Endodermal cell (in vitro differentiated cells): ENCODE data around the gene INHBE. TPM values are rescaled to one million over a fixed set of nuclear protein-coding genes. Genes with fewer than 3 reads are reported as not detected.
A peak's percentile ranks its signal among the peaks of the same experiment; 100 is the strongest.

ENCODE experiments used
- DNase-seq: peaks from one replicate; pipeline ENCODE4 v3.0.0-alpha.2; 2017
- H3K27ac ChIP-seq: 2 replicates; pipeline ENCODE4 v1.5.1; 2013; ENCODE audit warnings: mild to moderate bottlenecking, low read depth, low read length, moderate library complexity
- H3K27me3 ChIP-seq: 2 replicates; pipeline ENCODE4 v1.6.1; 2013; ENCODE audit warnings: mild to moderate bottlenecking, low read length, moderate library complexity; ENCODE audit not compliant: insufficient read depth, control insufficient read depth, poor library complexity, severe bottlenecking
- H3K36me3 ChIP-seq: 2 replicates; pipeline ENCODE4 v1.7.0; 2013; ENCODE audit warnings: mild to moderate bottlenecking, low read length, moderate library complexity; ENCODE audit not compliant: control insufficient read depth, insufficient read depth
- H3K4me1 ChIP-seq: one replicate; pipeline ENCODE4 v1.7.0; 2013; ENCODE audit warnings: low read length; ENCODE audit not compliant: control insufficient read depth, insufficient read depth
- H3K4me3 ChIP-seq: 2 replicates; pipeline ENCODE4 v1.5.1; 2013; ENCODE audit warnings: mild to moderate bottlenecking, low read length, moderate library complexity
- H3K9ac ChIP-seq: 2 replicates; pipeline ENCODE4 v1.6.1; 2013; ENCODE audit warnings: mild to moderate bottlenecking, low read length, moderate library complexity; ENCODE audit not compliant: poor library complexity, severe bottlenecking; ENCODE audit errors: extremely low read depth
- H3K9me3 ChIP-seq: 2 replicates; pipeline ENCODE4 v1.6.1; 2013; ENCODE audit warnings: mild to moderate bottlenecking, low read length, moderate library complexity; ENCODE audit not compliant: control insufficient read depth
- H3K27ac Mint-ChIP-seq: 2 replicates; pipeline ENCODE4 v1.8.0; 2020; ENCODE audit warnings: mixed read lengths
- H3K27me3 Mint-ChIP-seq: 2 replicates; pipeline ENCODE4 v1.8.0; 2021; ENCODE audit warnings: mild to moderate bottlenecking, mixed read lengths; ENCODE audit not compliant: insufficient read depth
- H3K36me3 Mint-ChIP-seq: 2 replicates; pipeline ENCODE4 v1.8.0; 2020; ENCODE audit warnings: low read depth, mixed read lengths
- H3K4me1 Mint-ChIP-seq: 2 replicates; pipeline ENCODE4 v1.8.0; 2020; ENCODE audit warnings: mixed read lengths
- H3K4me3 Mint-ChIP-seq: 2 replicates; pipeline ENCODE4 v1.8.0; 2020; ENCODE audit warnings: mild to moderate bottlenecking, moderate library complexity, mixed read lengths
- H3K9me3 Mint-ChIP-seq: 2 replicates; pipeline ENCODE4 v1.8.0; 2020; ENCODE audit warnings: mild to moderate bottlenecking, mixed read lengths
- WGBS, 2 experiments: methylation state at CpG; one replicate each; pipeline versions ENCODE4 v1.1.5 to v1.1.7; 2013; ENCODE audit warnings: missing lambda C conversion rate in 2 of 2, mixed read lengths in 1 of 2; ENCODE audit not compliant: insufficient coverage in 1 of 2, insufficient read length in 1 of 2; 5-methylcytosine and 5-hydroxymethylcytosine counted together
- total RNA-seq, 2 donors: library from RNA; stranded (reverse); fragmentation: NEBNext Ultra II Directional in 1 of 2; extraction: Animal tissue kit (Norgen Biotek cat#: 25700) in 1 of 2; gene quantifications; 2 replicates in 1 of 2; 3 replicates in 1 of 2; pipeline ENCODE4 v1.2.1, GENCODE V29; 2021
- TF ChIP-seq, protein P1 (sequence below): fragments of 200-600 bp; sonication (generic); conservative IDR thresholded peaks from 2 replicates; pipeline ENCODE4 v1.5.0; 2021; ENCODE audit warnings: antibody characterized with exemption, mild to moderate bottlenecking

Gene INHBE
- total RNA-seq, 2 donors from 2014 or later = 0.24 to 0.29 TPM

DNA sequence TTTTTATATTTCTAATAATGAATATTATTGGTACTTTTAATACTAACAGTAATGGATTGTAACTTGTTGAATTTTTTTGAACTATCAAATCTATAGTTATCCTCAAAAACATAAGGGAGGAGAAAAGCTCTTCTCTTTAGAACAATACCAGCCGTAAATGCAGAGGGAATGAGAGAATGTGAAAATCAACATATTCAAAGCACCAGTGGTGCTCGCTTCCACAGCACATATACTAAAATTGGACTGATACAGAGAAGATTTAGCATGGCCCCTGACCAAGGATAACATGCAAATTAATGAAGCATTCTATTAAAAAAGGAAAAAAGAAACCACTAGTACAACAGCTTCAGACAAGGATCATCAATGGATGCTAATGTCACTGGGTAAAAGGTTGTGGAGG lies 40.0 kb upstream of the INHBE start:
- H3K36me3 Mint-ChIP-seq = no peaks in the 10 kb centered on the region
- H3K4me3 Mint-ChIP-seq = no peak overlapping the region
- Histone ChIP-seq H3K4me1 (no peaks in the 10 kb centered on the region), H3K9ac (no peak overlapping the region), H3K27ac (no peak overlapping the region), H3K9me3 (no peaks in the 10 kb centered on the region), H3K36me3 (peaks cover 6% of the 10 kb centered on the region), H3K4me3 (no peak overlapping the region), H3K27me3 (no peaks in the 10 kb centered on the region)
- H3K27ac Mint-ChIP-seq = no peak overlapping the region
- DNase-seq = no peak
- no peaks in the 10 kb centered on the region for H3K9me3 Mint-ChIP-seq
- H3K4me1 Mint-ChIP-seq = peaks cover 5% of the 10 kb centered on the region
- TF ChIP-seq, protein P1, sequence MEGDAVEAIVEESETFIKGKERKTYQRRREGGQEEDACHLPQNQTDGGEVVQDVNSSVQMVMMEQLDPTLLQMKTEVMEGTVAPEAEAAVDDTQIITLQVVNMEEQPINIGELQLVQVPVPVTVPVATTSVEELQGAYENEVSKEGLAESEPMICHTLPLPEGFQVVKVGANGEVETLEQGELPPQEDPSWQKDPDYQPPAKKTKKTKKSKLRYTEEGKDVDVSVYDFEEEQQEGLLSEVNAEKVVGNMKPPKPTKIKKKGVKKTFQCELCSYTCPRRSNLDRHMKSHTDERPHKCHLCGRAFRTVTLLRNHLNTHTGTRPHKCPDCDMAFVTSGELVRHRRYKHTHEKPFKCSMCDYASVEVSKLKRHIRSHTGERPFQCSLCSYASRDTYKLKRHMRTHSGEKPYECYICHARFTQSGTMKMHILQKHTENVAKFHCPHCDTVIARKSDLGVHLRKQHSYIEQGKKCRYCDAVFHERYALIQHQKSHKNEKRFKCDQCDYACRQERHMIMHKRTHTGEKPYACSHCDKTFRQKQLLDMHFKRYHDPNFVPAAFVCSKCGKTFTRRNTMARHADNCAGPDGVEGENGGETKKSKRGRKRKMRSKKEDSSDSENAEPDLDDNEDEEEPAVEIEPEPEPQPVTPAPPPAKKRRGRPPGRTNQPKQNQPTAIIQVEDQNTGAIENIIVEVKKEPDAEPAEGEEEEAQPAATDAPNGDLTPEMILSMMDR = no peak
- 83 to 94% methylated on average over 1 to 2 of the region's 2 CpGs for WGBS, 2 experiments
- no peaks in the 10 kb centered on the region for H3K27me3 Mint-ChIP-seq

DNA sequence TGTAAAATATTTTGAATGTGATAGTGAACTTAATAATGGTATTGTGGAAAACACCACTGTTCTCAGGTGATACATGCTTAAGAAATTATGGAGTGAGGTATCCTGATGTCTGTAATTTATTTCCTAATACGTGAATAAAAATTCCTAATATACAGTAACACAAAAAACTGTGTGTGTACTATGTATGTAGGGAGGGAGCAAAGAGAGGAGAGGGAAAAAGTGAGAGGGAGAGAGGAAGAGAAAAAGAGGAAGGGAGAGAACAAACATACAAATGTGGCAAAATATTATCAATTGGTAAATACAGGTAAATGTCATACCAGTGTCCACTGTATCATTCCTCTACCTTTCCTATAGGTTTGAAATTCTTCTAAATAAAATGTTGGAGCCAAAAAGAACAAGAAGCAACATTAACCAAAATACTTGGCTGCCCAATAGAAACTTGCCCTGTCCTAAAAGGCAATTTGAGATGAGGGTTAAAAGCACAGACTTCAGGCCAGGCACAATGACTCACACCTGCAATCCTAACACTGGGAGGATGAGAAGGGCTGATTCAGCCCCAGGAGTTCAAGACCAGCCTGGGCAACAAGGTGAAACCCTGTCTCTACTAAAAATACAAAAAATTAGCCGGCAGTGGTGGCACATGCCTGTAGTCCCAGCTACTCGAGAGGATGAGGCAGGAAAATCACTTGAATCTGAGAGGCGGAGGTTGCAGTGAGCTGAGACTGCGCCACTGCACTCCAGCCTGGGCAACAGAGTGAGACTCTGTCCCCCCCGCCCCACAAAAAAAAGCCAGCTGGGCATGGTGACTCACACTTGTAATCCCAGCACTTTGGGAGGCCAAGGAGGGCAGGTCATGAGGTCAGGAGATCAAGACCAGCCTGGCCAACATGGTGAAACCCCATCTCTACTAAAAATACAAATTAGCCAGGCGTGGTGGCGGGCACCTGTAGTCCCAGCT lies 38.8 kb upstream of the INHBE start:
- no peak for DNase-seq
- no peaks in the 10 kb centered on the region for H3K4me1 ChIP-seq
- WGBS, 2 experiments = 92 to 96% methylated on average over 7 of the region's 8 CpGs
- no peaks in the 10 kb centered on the region for H3K9me3 ChIP-seq
- H3K4me3 ChIP-seq = no peak overlapping the region
- no peaks in the 10 kb centered on the region for H3K27me3 ChIP-seq
- Mint-ChIP-seq H3K4me1 (peaks cover 5% of the 10 kb centered on the region), H3K4me3 (no peak overlapping the region), H3K36me3 (no peaks in the 10 kb centered on the region), H3K9me3 (no peaks in the 10 kb centered on the region), H3K27me3 (no peaks in the 10 kb centered on the region), H3K27ac (no peak overlapping the region)
- peak overlapping the region; percentile 44 for H3K27ac ChIP-seq
- TF ChIP-seq, protein P1 = no peak
- peaks cover 6% of the 10 kb centered on the region for H3K36me3 ChIP-seq
- no peak overlapping the region for H3K9ac ChIP-seq

DNA sequence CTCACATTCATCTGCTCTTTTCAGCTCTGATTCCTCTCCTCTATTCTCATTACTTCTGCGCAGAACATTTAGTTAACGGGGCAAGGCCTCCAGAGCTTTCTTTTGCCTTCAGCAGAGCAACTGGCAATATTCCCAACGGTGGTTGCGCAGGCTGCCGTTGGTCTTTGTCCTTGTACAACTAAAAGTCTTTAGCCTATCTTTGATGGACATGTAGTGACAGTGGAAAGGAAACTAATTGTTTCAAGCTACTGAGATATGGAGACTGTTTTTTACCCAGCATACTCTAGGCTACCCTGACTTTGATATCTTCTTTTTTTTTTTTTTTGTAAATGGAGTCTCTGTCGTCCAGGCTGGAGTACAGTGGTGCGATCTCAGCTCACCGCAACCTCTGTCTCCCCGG lies 36.9 kb upstream of the INHBE start:
- 97 to 100% methylated on average over 3 to 9 of the region's 9 CpGs for WGBS, 2 experiments
- no peak overlapping the region for H3K9ac ChIP-seq
- H3K9me3 ChIP-seq = no peaks in the 10 kb centered on the region
- Mint-ChIP-seq H3K36me3 (peaks cover 11% of the 10 kb centered on the region), H3K4me1 (peaks cover 5% of the 10 kb centered on the region), H3K27ac (no peak overlapping the region), H3K27me3 (no peaks in the 10 kb centered on the region), H3K4me3 (no peak overlapping the region), H3K9me3 (no peaks in the 10 kb centered on the region)
- peaks cover 6% of the 10 kb centered on the region for H3K36me3 ChIP-seq
- TF ChIP-seq, protein P1 = no peak
- H3K27ac ChIP-seq = no peak overlapping the region
- no peaks in the 10 kb centered on the region for H3K4me1 ChIP-seq
- peak; percentile 32 for DNase-seq
- H3K4me3 ChIP-seq = no peak overlapping the region
- H3K27me3 ChIP-seq = no peaks in the 10 kb centered on the region
